NCI-H446 (cell line): Measurements from ENCODE around the gene LILRB4.
"Not testable (repeated sequence)": the region's sequence is repeated elsewhere in the genome, so short reads cannot be mapped to it uniquely, and the experiment has no call there.

Source experiments
- DNase-seq, 2 experiments: peaks; one replicate each; lab custom pipeline; 2025; lab: John Stamatoyannopoulos, UW

Gene LILRB4

GRCh38 chr19:54662730-54663129 is at the start of gene LILRB4:
TSS of gene LILRB4 (plus strand) at chr19:54662985. CDS start at chr19:54663034, 49 bp downstream.
- no peak for DNase-seq

GRCh38 chr19:54614726-54615125 is 48.1 kb upstream of the LILRB4 start:
- no peak for DNase-seq

- no peak for DNase-seq
Observed at GRCh38 chr19:54616057-54616456, 46.7 kb upstream of the LILRB4 start.

GRCh38 chr19:54616821-54617560 is 45.8 kb upstream of the LILRB4 start:
- no peak for DNase-seq

GRCh38 chr19:54620464-54620863 is 42.3 kb upstream of the LILRB4 start:
- DNase-seq = no peak

GRCh38 chr19:54622431-54622830 is 40.4 kb upstream of the LILRB4 start:
- DNase-seq = no peak

- DNase-seq = not testable (repeated sequence)
Observed at GRCh38 chr19:54624234-54624633, 38.6 kb upstream of the LILRB4 start.

GRCh38 chr19:54624934-54625730 is 37.7 kb upstream of the LILRB4 start:
- not testable (repeated sequence) for DNase-seq

DNA sequence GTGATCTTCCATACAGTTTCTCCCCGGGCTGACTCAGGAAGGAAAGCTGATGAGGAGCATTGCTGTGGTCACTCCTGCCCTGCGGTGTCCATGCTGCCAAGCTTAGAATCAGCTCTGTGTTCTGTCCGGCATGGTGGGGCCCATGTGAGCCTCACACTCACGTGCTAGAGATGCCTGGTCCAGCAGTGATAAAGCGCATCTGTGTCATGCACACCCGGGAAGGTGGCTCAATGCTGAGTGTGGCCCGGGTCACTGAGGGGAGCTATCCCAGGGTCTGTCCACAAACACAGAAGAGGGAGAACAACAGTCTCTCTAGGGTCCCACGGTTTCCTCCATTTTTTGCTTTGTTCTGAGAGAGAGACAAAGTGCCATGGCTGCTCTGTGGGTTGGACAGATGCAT is 36.0 kb upstream of the LILRB4 start:
- DNase-seq = no peak

DNA sequence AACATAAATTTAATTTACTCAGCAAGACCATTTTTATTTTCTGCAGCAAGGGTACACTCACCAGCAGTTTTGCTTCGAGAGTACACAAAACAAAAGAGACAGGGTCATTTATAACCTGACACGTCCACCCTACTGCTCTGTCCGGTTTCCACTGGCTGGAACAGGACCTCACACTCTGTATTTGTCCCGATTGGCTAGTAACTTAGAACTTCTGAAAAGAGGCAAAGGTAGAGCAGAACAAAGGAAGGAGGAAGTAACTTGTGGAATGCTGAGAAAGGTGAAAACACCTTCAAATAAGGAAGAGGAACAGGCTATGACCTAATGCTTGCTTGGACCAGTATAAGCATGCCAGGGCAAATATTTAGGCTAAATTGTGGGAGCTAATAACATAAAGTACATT is 34.9 kb upstream of the LILRB4 start:
- DNase-seq = not testable (repeated sequence)

- not testable (repeated sequence) for DNase-seq
Observed at GRCh38 chr19:54630262-54630661, 32.5 kb upstream of the LILRB4 start, which contains the start of gene LILRB1. TSS of gene LILRB1 (plus strand) at chr19:54630484. CDS start at chr19:54631074, 590 bp downstream.

DNA sequence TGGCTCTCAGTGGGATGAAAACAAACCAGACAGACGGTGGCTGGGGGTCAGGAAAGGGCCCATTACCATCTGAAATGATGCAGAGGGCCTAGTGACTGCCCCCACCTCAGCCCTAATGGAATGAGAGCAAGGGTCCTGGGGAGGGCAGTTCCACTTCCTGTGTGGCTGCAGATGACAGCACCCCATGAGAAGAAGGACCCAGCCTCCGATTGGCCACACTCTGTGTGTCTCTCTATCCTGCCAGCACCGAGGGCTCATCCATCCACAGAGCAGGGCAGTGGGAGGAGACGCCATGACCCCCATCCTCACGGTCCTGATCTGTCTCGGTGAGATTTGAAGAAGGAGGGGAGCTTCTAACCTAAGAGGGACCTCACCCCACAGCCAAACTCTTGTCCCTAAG is 32.0 kb upstream of the LILRB4 start:
- DNase-seq = no peak

GRCh38 chr19:54631489-54632337 is 31.1 kb upstream of the LILRB4 start:
- DNase-seq = not testable (repeated sequence)

DNA sequence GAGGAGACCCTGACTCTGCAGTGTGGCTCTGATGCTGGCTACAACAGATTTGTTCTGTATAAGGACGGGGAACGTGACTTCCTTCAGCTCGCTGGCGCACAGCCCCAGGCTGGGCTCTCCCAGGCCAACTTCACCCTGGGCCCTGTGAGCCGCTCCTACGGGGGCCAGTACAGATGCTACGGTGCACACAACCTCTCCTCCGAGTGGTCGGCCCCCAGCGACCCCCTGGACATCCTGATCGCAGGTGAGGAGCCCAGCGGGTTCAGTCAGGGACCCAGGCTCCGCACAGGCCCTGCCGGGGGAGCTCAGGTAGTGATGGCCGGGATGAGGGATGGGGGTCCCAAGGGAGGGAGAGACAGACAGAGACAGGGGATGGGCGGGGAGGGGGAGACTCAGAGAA is 30.3 kb upstream of the LILRB4 start:
- DNase-seq = not testable (repeated sequence)

DNA sequence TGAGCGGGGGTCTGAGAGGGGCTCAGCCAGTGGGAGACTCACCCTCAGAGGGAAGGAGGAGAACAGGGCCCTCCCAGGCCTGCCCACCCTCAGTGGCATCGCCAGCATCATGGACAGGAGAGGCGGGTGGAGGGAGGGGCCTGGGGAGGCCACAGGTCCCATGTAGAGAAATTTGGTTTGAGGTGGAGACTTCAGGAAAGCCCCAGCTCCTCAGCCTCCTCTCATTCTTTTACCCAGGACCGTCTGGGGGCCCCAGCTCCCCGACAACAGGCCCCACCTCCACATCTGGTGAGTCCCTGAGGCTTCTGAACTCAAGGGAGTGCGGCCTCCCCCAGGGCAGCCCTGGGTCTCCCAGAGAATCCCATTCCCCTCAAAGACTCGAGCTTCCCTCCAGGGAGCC is 29.4 kb upstream of the LILRB4 start:
- no peak for DNase-seq

DNA sequence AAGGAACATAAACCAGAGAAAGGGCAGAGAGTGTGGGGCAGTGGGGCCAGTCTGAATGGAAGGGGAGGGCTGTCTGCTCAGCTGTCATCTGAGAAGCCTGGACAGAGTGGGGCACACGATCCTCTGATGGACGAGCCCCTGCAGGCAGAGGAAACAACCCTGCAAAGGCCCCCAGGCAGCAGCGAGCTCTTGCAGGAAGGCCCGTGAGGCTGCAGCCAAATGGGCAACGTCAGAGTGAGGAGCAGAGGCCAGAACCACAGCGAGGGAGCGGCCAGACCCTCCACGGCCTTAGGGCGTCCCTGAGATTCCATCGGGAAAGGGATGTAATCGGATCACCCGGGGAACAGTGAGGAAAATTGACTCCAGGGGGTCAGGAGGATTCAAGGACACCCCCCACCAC is 26.7 kb upstream of the LILRB4 start:
- not testable (repeated sequence) for DNase-seq

- no peak for DNase-seq
Observed at GRCh38 chr19:54638683-54639082, 24.1 kb upstream of the LILRB4 start.

GRCh38 chr19:54642953-54643352 is 19.8 kb upstream of the LILRB4 start:
- DNase-seq = not testable (repeated sequence)

DNA sequence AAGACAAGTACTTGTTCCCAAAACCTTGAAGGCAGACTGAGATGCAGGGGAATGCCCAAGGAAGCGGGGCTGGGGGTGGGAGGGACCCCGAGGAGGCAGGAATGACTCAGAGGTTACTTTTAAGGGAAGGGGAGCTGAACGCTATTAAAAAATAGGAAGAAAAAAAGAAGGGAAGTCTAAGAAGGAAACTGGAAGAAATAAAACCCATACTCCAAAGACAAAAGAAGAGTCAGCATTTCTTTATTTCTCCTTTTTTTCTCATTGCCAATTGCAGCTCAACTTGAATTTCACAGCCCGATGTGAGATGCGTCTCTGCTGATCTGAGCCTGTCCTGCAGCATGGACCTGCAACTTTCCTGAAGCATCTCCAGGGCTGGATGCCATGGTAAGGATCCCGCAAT is 19.2 kb upstream of the LILRB4 start:
- not testable (repeated sequence) for DNase-seq

GRCh38 chr19:54644056-54644455 is 18.7 kb upstream of the LILRB4 start:
- DNase-seq = no peak

DNA sequence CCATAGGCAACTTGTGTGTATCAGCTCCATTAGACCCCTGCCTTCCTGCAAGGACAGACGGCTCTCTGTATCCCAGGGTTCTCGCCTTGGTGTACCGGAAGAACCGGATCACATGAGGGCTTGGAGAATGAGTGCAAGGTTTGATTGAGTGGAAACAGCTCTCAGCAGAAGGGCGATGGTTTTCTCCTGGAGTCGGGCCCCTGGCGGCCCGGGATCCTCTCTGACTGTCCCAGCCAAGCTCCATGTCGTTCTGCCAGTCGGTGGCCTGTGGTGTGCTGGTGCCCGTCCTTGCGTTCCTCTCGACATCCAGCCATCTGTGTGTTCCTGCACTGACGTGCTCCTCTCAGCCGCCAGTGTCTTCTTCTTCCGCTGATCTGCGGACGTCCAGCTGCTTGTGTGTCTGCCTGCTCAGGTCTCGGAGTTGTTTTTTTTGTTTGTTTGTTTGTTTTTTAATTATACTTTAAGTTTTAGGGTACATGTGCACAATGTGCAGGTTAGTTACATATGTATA is 16.4 kb upstream of the LILRB4 start:
- DNase-seq = no peak

DNA sequence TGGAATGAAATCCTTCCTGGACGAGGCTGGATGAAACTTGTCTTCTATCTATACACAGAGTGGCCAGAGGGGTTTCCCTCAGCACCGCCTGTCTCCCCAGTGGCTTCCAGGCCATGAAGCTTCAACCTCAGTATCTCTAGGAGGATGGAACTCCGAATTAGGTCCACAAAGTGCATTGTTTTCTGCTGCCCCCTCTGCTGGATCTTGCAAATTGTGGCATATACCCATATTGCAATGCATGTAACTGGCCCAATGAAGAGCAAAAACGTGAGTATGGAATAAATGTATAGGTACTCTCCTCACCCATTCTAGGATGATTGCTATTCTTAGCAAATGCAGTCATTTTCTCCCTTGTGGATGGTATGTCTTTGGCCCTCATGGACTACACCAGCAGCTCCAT is 14.7 kb upstream of the LILRB4 start:
- no peak for DNase-seq
